Right lobe of liver (tissue), 4 donors: ENCODE results near the gene TMEM178A.

Source experiments
- CTCF ChIP-seq, 4 donors: fragments of 200-600 bp in 3 of 4; fragments of 450-650 bp in 1 of 4; IDR thresholded peaks; one replicate each; pipeline versions ENCODE4 v1.5.1 to v1.8.0; 2016 to 2022; ENCODE audit warnings: antibody characterized with exemption in 4 of 4, mild to moderate bottlenecking in 2 of 4
- POLR2A ChIP-seq: fragments of 450-650 bp; IDR thresholded peaks from one replicate; pipeline ENCODE4 v1.6.1; 2017; ENCODE audit warnings: antibody characterized with exemption, mild to moderate bottlenecking
- donor health status: DM: no; HTN: no; CAD: no.
- donor health status: DM: no; HTN: no; CAD: no.
- donor health status: DM: no; HTN: yes; CAD: no.

- TF ChIP-seq POLR2A, result no peak
- TF ChIP-seq CTCF (IDR thresholded peaks at IDR 0.05), result no peak
Measured at GRCh38 chr2:39689876-39690275, 24.2 kb downstream of the TMEM178A start.
